HG03575 (cell line): Measurements from ENCODE around the gene P2RX3.
"Not testable (repeated sequence)": the region's sequence is repeated elsewhere in the genome, so short reads cannot be mapped to it uniquely, and the experiment has no call there.

Source experiments
- ATAC-seq: cut with Tn5 transposase; IDR thresholded peaks from one replicate; pipeline ENCODE4 v1.9.1; 2021; ENCODE audit not compliant: unreplicated experiment, insufficient number of reproducible peaks, low FRiP score; ENCODE audit errors: extremely low read depth

Gene P2RX3

GRCh38 chr11:57360991-57361390 is 22.8 kb downstream of the P2RX3 start:
- ATAC-seq, result no peak

GRCh38 chr11:57361420-57361819 is 23.3 kb downstream of the P2RX3 start:
- ATAC-seq, result not testable (repeated sequence)

GRCh38 chr11:57361926-57362325 is 23.8 kb downstream of the P2RX3 start:
- no peak for ATAC-seq

- no peak for ATAC-seq
These were observed 25.3 kb downstream of the P2RX3 start for GRCh38 chr11:57363131-57364080.

- ATAC-seq, result no peak
These were observed 26.9 kb downstream of the P2RX3 start for GRCh38 chr11:57364851-57365660.

GRCh38 chr11:57368106-57368844 is 30.1 kb downstream of the P2RX3 start:
- ATAC-seq, result no peak

- ATAC-seq, result no peak
These were observed 30.7 kb downstream of the P2RX3 start for GRCh38 chr11:57368845-57369232.

- ATAC-seq, result no peak
These were observed 32.1 kb downstream of the P2RX3 start for GRCh38 chr11:57370251-57370650.

GRCh38 chr11:57370941-57371340 is 32.8 kb downstream of the P2RX3 start:
- ATAC-seq, result no peak

- no peak for ATAC-seq
These were observed 35.0 kb downstream of the P2RX3 start for GRCh38 chr11:57373146-57373545.

GRCh38 chr11:57374966-57375365 is 36.8 kb downstream of the P2RX3 start:
- no peak for ATAC-seq

GRCh38 chr11:57375490-57375889 is 37.3 kb downstream of the P2RX3 start:
- no peak for ATAC-seq

- ATAC-seq, result no peak
These were observed 38.2 kb downstream of the P2RX3 start for GRCh38 chr11:57376095-57377090.

- ATAC-seq, result no peak
These were observed 39.0 kb downstream of the P2RX3 start for GRCh38 chr11:57377107-57377506.

- no peak for ATAC-seq
These were observed 40.0 kb downstream of the P2RX3 start for GRCh38 chr11:57378186-57378585.

GRCh38 chr11:57379732-57380131 is 41.6 kb downstream of the P2RX3 start:
- ATAC-seq, result no peak

- ATAC-seq, result no peak
These were observed 42.8 kb downstream of the P2RX3 start, which contains the start of gene PRG3 for GRCh38 chr11:57380975-57381374. Gene PRG3 (minus strand): TSS chr11:57381150. CDS start chr11:57380708, 442 bp downstream.
